Ishikawa (cell line): ENCODE data around the gene ST7.

Experiments
- CEBPB ChIP-seq: IDR thresholded peaks from 2 replicates; pipeline ENCODE4 v1.6.1; 2012
- CREB1 ChIP-seq: IDR thresholded peaks from 2 replicates; pipeline ENCODE4 v1.6.1; 2012; ENCODE audit warnings: low read depth
- EP300 ChIP-seq: IDR thresholded peaks from 2 replicates; pipeline ENCODE4 v1.6.1; 2012; ENCODE audit warnings: borderline replicate concordance
- FOXM1 ChIP-seq: IDR thresholded peaks from 2 replicates; pipeline ENCODE4 v1.6.1; 2012; ENCODE audit warnings: low read depth, borderline replicate concordance
- NFIC ChIP-seq: IDR thresholded peaks from 2 replicates; pipeline ENCODE4 v1.6.1; 2012
- RAD21 ChIP-seq: IDR thresholded peaks from 2 replicates; pipeline ENCODE4 v1.6.1; 2012; ENCODE audit warnings: low read depth
- TAF1 ChIP-seq: IDR thresholded peaks from 2 replicates; pipeline ENCODE4 v1.6.1; 2012; ENCODE audit warnings: low read depth, mild to moderate bottlenecking
- YY1 ChIP-seq: IDR thresholded peaks from 2 replicates; pipeline ENCODE4 v1.6.1; 2012; ENCODE audit warnings: low read depth
- ZBTB7A ChIP-seq: IDR thresholded peaks from 2 replicates; pipeline ENCODE4 v1.6.1; 2012; ENCODE audit warnings: low read depth
- TF ChIP-seq, protein P1 (sequence below): IDR thresholded peaks from 2 replicates; pipeline ENCODE4 v1.6.1; 2012; ENCODE audit warnings: low read depth, mild to moderate bottlenecking
- TF ChIP-seq, protein P2 (sequence below): IDR thresholded peaks from 2 replicates; pipeline ENCODE4 v1.6.1; 2012

DNA sequence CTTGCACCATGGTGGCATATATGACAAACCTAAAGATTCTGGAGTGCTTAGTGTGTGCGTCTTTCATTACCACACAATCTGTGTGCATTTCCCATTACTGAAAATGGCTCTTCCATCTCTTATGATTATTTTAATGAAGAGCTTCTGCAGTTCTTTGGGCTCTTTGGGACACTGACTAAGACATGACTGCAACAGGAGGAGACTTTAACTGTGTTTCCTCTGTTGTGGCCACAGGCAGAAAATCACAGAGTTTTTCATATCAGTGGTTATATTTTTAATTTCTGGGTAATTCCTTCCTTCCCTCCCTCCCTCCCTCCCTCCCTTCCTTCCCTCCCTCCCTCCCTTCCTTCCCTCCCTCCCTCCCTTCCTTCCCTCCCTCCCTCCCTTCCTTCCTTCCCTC, 311.4 kb downstream of the ST7 start:
- TF ChIP-seq NFIC (no peak), ZBTB7A (no peak), TAF1 (no peak), EP300 (no peak), CEBPB (no peak), YY1 (no peak), CREB1 (no peak), RAD21 (no peak), FOXM1 (no peak)
- TF ChIP-seq, protein P1, sequence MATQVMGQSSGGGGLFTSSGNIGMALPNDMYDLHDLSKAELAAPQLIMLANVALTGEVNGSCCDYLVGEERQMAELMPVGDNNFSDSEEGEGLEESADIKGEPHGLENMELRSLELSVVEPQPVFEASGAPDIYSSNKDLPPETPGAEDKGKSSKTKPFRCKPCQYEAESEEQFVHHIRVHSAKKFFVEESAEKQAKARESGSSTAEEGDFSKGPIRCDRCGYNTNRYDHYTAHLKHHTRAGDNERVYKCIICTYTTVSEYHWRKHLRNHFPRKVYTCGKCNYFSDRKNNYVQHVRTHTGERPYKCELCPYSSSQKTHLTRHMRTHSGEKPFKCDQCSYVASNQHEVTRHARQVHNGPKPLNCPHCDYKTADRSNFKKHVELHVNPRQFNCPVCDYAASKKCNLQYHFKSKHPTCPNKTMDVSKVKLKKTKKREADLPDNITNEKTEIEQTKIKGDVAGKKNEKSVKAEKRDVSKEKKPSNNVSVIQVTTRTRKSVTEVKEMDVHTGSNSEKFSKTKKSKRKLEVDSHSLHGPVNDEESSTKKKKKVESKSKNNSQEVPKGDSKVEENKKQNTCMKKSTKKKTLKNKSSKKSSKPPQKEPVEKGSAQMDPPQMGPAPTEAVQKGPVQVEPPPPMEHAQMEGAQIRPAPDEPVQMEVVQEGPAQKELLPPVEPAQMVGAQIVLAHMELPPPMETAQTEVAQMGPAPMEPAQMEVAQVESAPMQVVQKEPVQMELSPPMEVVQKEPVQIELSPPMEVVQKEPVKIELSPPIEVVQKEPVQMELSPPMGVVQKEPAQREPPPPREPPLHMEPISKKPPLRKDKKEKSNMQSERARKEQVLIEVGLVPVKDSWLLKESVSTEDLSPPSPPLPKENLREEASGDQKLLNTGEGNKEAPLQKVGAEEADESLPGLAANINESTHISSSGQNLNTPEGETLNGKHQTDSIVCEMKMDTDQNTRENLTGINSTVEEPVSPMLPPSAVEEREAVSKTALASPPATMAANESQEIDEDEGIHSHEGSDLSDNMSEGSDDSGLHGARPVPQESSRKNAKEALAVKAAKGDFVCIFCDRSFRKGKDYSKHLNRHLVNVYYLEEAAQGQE, result no peak
- TF ChIP-seq, protein P2, sequence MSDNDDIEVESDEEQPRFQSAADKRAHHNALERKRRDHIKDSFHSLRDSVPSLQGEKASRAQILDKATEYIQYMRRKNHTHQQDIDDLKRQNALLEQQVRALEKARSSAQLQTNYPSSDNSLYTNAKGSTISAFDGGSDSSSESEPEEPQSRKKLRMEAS, result no peak
